ENCODE results near the gene ZNF746. TPM values are rescaled to one million over a fixed set of nuclear protein-coding genes. Genes with fewer than 3 reads are reported as not detected.
"Not testable (repeated sequence)": the region's sequence is repeated elsewhere in the genome, so short reads cannot be mapped to it uniquely, and the experiment has no call there.

The ZNF746 gene
- total RNA-seq, 8 experiments from 2014 or later: 10.8 to 19.5 (median 15.0) TPM

DNA sequence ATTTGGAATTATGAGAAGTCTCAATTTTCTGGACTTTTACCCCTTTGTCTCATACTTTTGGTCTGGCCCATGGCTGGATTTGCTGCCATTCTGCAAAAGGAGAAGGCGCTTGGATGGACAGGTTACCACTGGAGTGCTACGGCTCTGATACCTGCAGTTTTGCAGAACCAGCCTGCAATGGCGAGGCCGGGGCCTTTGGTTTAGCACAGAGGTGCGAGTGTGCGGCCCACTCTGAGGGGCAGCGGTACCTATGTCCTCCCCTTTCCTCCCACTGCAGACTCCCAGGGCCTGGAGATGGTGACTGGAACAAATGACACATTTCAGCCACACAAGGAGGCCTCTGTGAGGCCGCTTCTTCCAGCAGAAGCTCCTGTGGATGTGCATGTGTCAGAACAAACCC lies 48.6 kb downstream of the ZNF746 start:
- in situ Hi-C loops (cut with MboI; ENCODE audit: low pct_unique_long_range_greater_than_20kb in 2 of 9, low sequenced_read_pairs in 9 of 9, unreplicated experiment in 9 of 9): no loop called here
- ATAC-seq (replicated peaks in 6 of 8): no peak
- H3K27ac ChIP-seq: no peak overlapping the region
- no peaks in the 10 kb centered on the region for H3K4me1 ChIP-seq (replicated peaks in 1 of 2)
- no peak overlapping the region for H3K4me3 ChIP-seq
- 87 to 100% (median 100%) methylated on average over 1 to 6 of the region's 8 CpGs; no CpG with 5 or more reads in 3 of the 10 experiments for WGBS, 10 experiments

DNA sequence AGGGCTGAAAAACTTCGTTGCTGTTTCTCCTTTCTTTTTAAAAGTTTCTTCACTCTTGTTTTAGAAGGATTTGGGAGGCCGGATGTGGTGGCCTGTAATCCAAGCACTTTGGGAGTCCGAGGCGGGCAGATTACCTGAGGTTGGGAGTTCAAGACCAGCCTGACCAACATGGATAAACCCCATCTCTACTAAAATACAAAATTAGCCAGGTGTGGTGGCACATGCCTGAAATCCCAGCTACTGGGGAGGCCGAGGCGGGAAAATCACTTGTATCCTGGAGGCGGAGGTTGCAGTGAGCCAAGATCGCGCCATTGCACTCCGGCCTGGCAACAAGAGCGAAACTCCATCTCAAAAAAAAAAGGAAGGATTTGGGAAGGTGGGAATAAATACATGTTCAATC lies 51.6 kb downstream of the ZNF746 start:
- H3K27ac ChIP-seq; H3K4me1 ChIP-seq (replicated peaks in 1 of 2); in situ Hi-C loops (cut with MboI; ENCODE audit: low pct_unique_long_range_greater_than_20kb in 2 of 9, low sequenced_read_pairs in 9 of 9, unreplicated experiment in 9 of 9); ATAC-seq (replicated peaks in 6 of 8); H3K4me3 ChIP-seq: not testable (repeated sequence)
- 80 to 100% (median 97%) methylated on average over 1 to 9 of the region's 11 CpGs for WGBS, 10 experiments

DNA sequence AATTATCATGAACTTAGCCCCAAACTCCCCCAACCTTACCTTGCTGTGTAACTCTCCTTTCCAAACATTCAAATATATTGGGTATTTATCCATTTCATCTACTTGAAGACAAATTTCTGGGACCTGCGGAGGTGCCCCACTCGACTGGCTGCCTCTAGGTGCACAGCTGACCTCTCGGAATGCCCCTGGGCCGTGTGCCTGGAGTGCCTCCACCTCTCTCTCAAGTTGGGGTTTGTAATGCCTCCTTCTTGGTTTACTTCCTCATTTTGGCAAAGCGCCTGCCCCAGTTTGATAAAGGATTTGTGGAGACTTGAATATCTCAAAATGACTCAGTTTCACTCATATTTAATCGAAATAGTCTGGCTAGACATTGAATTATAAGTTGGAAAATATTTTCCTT lies 53.3 kb downstream of the ZNF746 start:
- 90 to 100% (median 96%) methylated on average over 1 to 6 of the region's 6 CpGs for WGBS, 10 experiments
- H3K4me1 ChIP-seq (replicated peaks in 1 of 2): no peaks in the 10 kb centered on the region
- no peak overlapping the region for H3K4me3 ChIP-seq
- no peak for ATAC-seq (replicated peaks in 6 of 8)
- no peak overlapping the region for H3K27ac ChIP-seq
- in situ Hi-C loops (cut with MboI; ENCODE audit: low pct_unique_long_range_greater_than_20kb in 2 of 9, low sequenced_read_pairs in 9 of 9, unreplicated experiment in 9 of 9): no loop called here

DNA sequence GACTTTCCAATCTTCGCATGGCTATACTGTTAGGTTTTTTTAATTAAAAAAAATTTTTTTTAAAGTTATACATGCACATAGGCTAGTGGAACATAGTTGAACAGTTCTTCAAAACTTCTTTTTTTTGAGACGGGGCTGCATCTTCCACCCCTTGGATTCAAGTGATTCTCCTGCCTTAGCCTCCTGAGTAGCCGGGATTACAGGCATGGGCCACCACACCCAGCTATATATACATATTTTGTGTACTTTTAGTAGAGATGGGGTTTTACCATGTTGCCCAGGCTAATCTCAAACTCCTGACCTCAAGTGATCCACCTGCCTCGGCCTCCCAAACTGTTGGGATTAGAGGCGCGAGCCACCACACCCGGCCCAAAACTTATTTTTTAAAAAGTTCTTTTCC lies 54.1 kb downstream of the ZNF746 start:
- Histone ChIP-seq H3K4me3 (no peak overlapping the region), H3K4me1 (replicated peaks in 1 of 2) (no peaks in the 10 kb centered on the region), H3K27ac (no peak overlapping the region)
- in situ Hi-C loops (cut with MboI; ENCODE audit: low pct_unique_long_range_greater_than_20kb in 2 of 9, low sequenced_read_pairs in 9 of 9, unreplicated experiment in 9 of 9): no loop called here
- ATAC-seq (replicated peaks in 6 of 8): peak in 3 of 8 experiments; percentile 50 to 75 (median 53)
- WGBS, 10 experiments: 43 to 100% (median 80%) methylated on average over 1 to 6 of the region's 7 CpGs; no CpG with 5 or more reads in 1 of the 10 experiments

DNA sequence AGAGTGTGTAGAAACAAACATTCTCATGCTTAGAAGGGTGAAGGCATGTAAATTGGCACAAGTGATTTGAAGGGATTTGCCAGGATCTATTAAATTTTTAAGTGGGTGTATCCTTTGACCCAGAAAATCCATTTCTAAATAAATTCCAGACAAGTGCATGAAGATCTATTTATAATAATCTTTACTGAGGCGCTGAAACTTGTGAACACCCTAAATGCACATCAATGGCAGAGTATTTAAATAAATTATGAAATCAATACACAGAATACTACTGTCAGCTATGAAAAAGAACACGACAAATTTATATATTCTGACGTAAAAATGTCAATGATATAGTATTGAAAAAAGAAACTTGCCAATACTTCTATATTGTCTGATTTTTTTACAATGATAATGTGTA lies 54.7 kb downstream of the ZNF746 start:
- 0 to 100% (median 72%) methylated on average over 2 to 3 of the region's 3 CpGs; no CpG with 5 or more reads in 1 of the 10 experiments for WGBS, 10 experiments
- in situ Hi-C loops (cut with MboI; ENCODE audit: low pct_unique_long_range_greater_than_20kb in 2 of 9, low sequenced_read_pairs in 9 of 9, unreplicated experiment in 9 of 9): no loop called here
- peak in 3 of 8 experiments; percentile 46 to 73 (median 55) for ATAC-seq (replicated peaks in 6 of 8)
- no peaks in the 10 kb centered on the region for H3K4me1 ChIP-seq (replicated peaks in 1 of 2)
- H3K4me3 ChIP-seq: no peak overlapping the region
- no peak overlapping the region for H3K27ac ChIP-seq

DNA sequence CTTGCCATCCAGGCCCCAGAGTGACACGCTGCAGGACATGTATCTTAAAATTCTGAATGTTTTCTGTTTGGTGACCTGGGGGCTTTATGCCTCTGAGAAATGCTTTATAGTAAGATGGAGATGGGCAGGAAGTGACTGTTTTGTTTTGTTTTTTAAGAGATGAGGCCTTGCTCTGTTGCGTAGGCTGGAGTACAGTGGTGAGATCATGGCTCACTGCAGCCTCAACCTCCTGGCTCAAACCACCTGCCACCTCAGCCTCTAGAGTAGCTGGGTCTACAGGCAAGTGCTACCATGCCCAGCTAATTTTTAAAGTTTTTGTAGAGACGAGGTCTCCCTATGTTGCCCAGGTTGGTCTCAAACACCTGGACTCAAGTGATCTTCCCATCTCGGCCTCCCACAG lies 57.4 kb downstream of the ZNF746 start:
- Histone ChIP-seq H3K4me3 (no peak overlapping the region), H3K4me1 (replicated peaks in 1 of 2) (no peaks in the 10 kb centered on the region), H3K27ac (no peak overlapping the region)
- WGBS, 10 experiments: 56 to 100% (median 90%) methylated on average over 1 to 4 of the region's 4 CpGs; no CpG with 5 or more reads in 4 of the 10 experiments
- in situ Hi-C loops (cut with MboI; ENCODE audit: low pct_unique_long_range_greater_than_20kb in 2 of 9, low sequenced_read_pairs in 9 of 9, unreplicated experiment in 9 of 9): no loop called here
- no peak for ATAC-seq (replicated peaks in 6 of 8)

DNA sequence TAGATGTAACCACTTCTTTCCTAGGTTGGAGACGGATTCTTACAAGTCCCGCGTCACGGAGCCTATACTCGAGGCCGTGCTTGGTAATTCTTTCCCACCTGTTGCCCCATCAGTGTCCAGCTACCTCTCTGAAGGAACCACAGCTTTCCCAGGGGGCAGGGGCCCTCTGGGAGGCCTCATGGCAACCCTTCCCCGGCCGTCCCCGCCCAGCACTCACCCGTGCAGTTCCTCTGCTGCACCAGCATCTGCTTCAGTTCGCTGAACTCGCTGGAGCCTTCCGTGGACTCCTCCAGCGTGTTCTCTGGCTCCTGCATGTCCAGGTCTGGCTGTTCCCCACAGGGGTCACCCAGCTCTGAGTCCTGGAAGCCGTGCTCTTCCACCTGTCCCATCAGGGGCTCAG lies 61.3 kb downstream of the ZNF746 start:
- Histone ChIP-seq H3K4me3 (no peak overlapping the region), H3K27ac (no peak overlapping the region), H3K4me1 (replicated peaks in 1 of 2) (no peaks in the 10 kb centered on the region)
- no peak for ATAC-seq (replicated peaks in 6 of 8)
- in situ Hi-C loops (cut with MboI; ENCODE audit: low pct_unique_long_range_greater_than_20kb in 2 of 9, low sequenced_read_pairs in 9 of 9, unreplicated experiment in 9 of 9): no loop called here
- WGBS, 10 experiments: 80 to 100% (median 100%) methylated on average over 1 to 5 of the region's 15 CpGs; no CpG with 5 or more reads in 3 of the 10 experiments

DNA sequence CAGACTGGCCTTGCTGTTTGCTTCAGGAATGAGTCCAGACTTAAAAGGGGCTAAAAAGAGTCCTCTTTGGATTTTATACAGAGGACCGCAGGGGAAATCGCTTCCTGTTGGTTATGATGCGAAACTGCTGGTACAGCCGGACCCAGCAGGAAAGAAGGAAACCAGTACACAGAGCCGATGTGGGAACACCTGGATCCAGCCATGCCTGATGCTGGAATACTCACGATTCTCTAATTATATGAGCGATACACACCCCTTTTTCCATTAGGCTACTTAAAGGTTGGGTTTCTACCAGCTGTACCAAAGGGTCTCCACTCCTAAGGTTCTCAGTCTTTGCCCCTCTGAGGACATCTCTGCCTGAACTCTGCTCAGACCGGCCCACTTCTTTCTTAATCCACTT lies 64.5 kb downstream of the ZNF746 start:
- H3K4me3 ChIP-seq: no peak overlapping the region
- ATAC-seq (replicated peaks in 6 of 8): no peak
- in situ Hi-C loops (cut with MboI; ENCODE audit: low pct_unique_long_range_greater_than_20kb in 2 of 9, low sequenced_read_pairs in 9 of 9, unreplicated experiment in 9 of 9): no loop called here
- H3K4me1 ChIP-seq (replicated peaks in 1 of 2): no peaks in the 10 kb centered on the region
- WGBS, 10 experiments: 76 to 100% (median 93%) methylated on average over 1 to 7 of the region's 8 CpGs; no CpG with 5 or more reads in 2 of the 10 experiments
- H3K27ac ChIP-seq: no peak overlapping the region

DNA sequence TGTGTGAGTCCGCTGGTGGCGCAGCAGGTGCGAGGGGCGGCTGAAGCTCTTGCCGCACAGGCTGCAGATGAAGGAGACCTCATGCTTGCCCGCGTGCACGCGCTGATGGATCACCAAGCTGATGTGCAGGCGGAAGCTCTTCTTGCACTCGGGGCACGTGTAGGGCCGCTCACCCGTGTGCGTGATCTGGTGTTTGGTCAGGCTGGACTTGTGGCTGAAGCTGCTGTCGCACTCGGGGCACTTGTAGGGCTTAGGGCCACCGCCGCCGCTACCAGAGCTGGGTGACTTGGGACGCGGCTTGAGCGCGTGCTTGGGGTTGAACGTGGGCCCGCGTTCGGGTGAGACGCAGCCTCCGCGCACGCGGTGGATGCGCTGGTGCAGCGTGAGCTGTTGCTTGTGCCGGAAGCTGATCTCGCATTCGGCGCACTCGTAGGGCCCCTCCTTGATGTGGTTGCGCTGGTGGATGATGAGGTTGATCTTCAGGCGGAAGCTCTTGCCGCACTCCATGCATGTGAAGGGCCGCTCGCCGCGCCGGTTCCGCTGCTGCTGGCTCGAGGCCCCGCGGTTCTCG lies 65.4 kb downstream of the ZNF746 start:
- 96 to 100% (median 98%) methylated on average over 1 to 23 of the region's 53 CpGs; no CpG with 5 or more reads in 1 of the 10 experiments for WGBS, 10 experiments
- Histone ChIP-seq H3K4me3 (no peak overlapping the region), H3K27ac (no peak overlapping the region), H3K4me1 (replicated peaks in 1 of 2) (no peaks in the 10 kb centered on the region)
- ATAC-seq (replicated peaks in 6 of 8): no peak
- in situ Hi-C loops (cut with MboI; ENCODE audit: low pct_unique_long_range_greater_than_20kb in 2 of 9, low sequenced_read_pairs in 9 of 9, unreplicated experiment in 9 of 9): no loop called here

DNA sequence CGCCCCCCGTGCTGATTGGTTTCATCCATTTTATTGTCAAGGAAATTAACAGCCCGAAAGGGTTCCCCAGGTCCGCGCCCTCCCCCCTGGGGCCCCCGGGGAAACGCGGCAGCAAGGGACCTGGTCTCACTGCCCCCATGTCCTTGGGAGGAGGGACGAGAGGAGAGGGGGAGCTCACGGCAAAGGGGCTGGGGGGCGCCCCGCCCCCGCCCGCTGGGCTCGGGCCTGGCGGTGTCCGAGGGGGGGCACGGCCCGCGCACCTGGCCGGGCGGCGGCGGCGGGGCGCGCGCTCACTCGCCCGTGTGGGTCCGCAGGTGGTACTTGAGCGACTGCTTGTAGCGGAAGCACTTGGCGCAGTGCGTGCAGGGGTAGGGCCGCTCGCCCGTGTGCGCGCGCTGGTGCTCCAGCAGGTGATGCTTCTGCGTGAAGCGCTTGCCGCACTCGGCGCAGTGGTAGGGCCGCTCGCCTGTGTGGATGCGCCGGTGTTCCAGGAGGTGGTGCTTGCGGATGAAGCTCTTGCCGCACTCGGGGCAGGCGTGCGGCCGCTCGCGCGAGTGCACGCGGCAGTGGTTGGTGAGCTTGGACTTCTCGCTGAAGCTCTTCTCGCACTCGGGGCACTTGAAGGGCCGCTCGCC lies 66.0 kb downstream of the ZNF746 start:
- in situ Hi-C loops (cut with MboI; ENCODE audit: low pct_unique_long_range_greater_than_20kb in 2 of 9, low sequenced_read_pairs in 9 of 9, unreplicated experiment in 9 of 9): no loop called here
- Histone ChIP-seq H3K27ac (no peak overlapping the region), H3K4me3 (no peak overlapping the region), H3K4me1 (replicated peaks in 1 of 2) (no peaks in the 10 kb centered on the region)
- 90 to 100% (median 97%) methylated on average over 2 to 10 of the region's 66 CpGs; no CpG with 5 or more reads in 6 of the 10 experiments for WGBS, 10 experiments
- ATAC-seq (replicated peaks in 6 of 8): no peak

DNA sequence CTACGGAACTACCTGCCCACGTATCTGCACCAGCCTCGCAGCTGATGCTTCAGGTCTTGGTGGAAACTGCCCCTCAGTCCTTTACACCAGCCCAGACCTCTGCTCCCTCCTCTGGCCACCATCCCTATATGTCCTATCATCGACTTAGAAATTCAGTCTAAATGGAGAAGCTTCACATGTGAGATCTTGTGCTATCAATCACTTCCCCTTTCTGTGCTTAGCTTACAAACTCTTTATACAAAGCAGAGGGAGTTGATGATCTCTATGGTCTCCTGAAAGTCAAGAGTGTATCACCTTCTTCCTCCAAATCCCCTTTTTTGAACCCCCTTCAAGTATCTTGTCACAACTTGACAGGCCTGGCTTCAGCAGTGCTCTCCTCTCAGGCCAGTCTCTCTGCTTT lies 67.4 kb downstream of the ZNF746 start:
- in situ Hi-C loops (cut with MboI; ENCODE audit: low pct_unique_long_range_greater_than_20kb in 2 of 9, low sequenced_read_pairs in 9 of 9, unreplicated experiment in 9 of 9): no loop called here
- no peak for ATAC-seq (replicated peaks in 6 of 8)
- no peak overlapping the region for H3K4me3 ChIP-seq
- 83 to 100% (median 91%) methylated on average over 1 to 4 of the region's 4 CpGs; no CpG with 5 or more reads in 4 of the 10 experiments for WGBS, 10 experiments
- H3K4me1 ChIP-seq (replicated peaks in 1 of 2): no peaks in the 10 kb centered on the region
- no peak overlapping the region for H3K27ac ChIP-seq

DNA sequence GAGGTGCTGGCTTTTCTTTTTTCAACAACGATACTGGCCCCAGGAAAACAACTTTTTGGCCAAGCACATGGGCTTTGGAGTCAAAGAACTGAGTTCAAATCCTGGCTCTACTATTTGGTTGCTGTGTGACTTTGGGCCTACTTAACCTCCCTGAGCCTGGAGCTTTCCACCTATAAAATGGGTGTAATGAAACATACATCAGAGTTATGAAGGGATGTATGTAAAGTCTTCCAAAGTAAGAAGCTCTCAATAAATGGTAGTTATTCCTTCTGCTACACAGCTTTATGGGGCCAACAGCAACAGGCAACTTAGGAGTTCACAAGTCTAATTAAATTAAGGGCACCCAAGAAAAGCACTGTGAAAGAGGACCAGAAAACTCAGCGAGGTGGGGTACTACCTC lies 69.7 kb downstream of the ZNF746 start:
- 70 to 100% (median 93%) methylated on average over 1 to 2 of the region's 2 CpGs; no CpG with 5 or more reads in 2 of the 10 experiments for WGBS, 10 experiments
- Histone ChIP-seq H3K4me3 (no peak overlapping the region), H3K27ac (no peak overlapping the region), H3K4me1 (replicated peaks in 1 of 2) (no peaks in the 10 kb centered on the region)
- ATAC-seq (replicated peaks in 6 of 8): no peak
- in situ Hi-C loops (cut with MboI; ENCODE audit: low pct_unique_long_range_greater_than_20kb in 2 of 9, low sequenced_read_pairs in 9 of 9, unreplicated experiment in 9 of 9): no loop called here

DNA sequence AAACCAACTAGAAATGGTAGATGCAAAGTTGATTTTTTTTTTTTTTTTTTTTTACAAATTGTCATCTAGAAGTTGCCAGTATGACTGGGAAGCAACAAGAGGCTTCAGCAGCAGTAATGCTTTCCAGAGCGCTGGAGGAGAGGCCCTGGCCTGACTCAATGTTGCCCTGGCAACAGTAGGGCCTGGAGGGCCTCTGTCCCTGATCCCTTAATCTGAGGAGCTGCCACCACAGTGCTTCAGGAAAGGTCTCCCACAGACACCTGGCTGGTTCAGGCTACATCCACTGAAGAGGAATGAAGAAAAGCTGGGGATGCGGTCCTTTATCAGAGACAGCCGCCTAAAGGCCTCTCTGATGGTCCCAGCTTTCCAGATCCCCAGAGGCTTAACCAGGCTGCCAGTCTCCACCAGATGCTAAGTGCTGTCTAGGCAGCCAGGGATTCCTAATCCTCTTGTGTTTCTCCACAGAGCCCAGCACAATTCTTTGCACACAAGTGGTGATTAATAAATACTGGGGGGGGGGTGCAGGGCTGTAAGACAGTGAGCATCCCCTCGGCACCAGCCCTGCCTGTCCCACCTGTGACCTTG lies 70.4 kb downstream of the ZNF746 start:
- Histone ChIP-seq H3K27ac (no peak overlapping the region), H3K4me1 (replicated peaks in 1 of 2) (no peaks in the 10 kb centered on the region), H3K4me3 (no peak overlapping the region)
- in situ Hi-C loops (cut with MboI; ENCODE audit: low pct_unique_long_range_greater_than_20kb in 2 of 9, low sequenced_read_pairs in 9 of 9, unreplicated experiment in 9 of 9): no loop called here
- ATAC-seq (replicated peaks in 6 of 8): peak in 3 of 8 experiments; percentile 5 to 58 (median 31)
- 0 to 92% (median 60%) methylated on average over 1 to 4 of the region's 4 CpGs; no CpG with 5 or more reads in 2 of the 10 experiments for WGBS, 10 experiments

Data from motor neuron (in vitro differentiated cells).